Parathyroid adenoma (tissue), 2 donors: Measurements from ENCODE around the gene FXYD1.

Experiments used
- H2AFZ ChIP-seq: fragments of 300-600 bp; sonication (generic); one replicate; pipeline ENCODE4 v1.7.0; 2017; ENCODE audit warnings: antibody characterized with exemption, mild to moderate bottlenecking
- H3K27ac ChIP-seq: fragments of 300-600 bp; sonication (generic); one replicate; pipeline ENCODE4 v1.7.0; 2017
- H3K27me3 ChIP-seq: fragments of 300-600 bp; sonication (generic); one replicate; pipeline ENCODE4 v1.7.0; 2017; ENCODE audit warnings: low read length; ENCODE audit not compliant: control insufficient read depth, insufficient read depth
- H3K36me3 ChIP-seq: fragments of 300-600 bp; sonication (generic); one replicate; pipeline ENCODE4 v1.7.0; 2017; ENCODE audit warnings: low read length; ENCODE audit not compliant: control insufficient read depth, insufficient read depth
- H3K4me1 ChIP-seq: fragments of 300-600 bp; sonication (generic); one replicate; pipeline ENCODE4 v1.7.0; 2017; ENCODE audit warnings: control low read depth
- H3K4me2 ChIP-seq: fragments of 300-600 bp; sonication (generic); one replicate; pipeline ENCODE4 v1.7.0; 2017; ENCODE audit warnings: low read length
- H3K4me3 ChIP-seq: fragments of 300-600 bp; sonication (generic); one replicate; pipeline ENCODE4 v1.7.0; 2017; ENCODE audit warnings: low read depth, low read length
- H3K79me2 ChIP-seq: fragments of 300-600 bp; sonication (generic); one replicate; pipeline ENCODE4 v1.7.0; 2017; ENCODE audit warnings: control low read depth
- H3K9ac ChIP-seq: fragments of 300-600 bp; sonication (generic); one replicate; pipeline ENCODE4 v1.7.0; 2017; ENCODE audit warnings: mild to moderate bottlenecking
- H3K9me3 ChIP-seq: fragments of 300-600 bp; sonication (generic); one replicate; pipeline ENCODE4 v1.7.0; 2017; ENCODE audit warnings: low read length; ENCODE audit not compliant: control insufficient read depth
- CTCF ChIP-seq: fragments of 300-600 bp; sonication (generic); IDR thresholded peaks from one replicate; pipeline ENCODE4 v1.7.0; 2017; ENCODE audit warnings: antibody characterized with exemption, mild to moderate bottlenecking
- donor health status: primary hyperparathyroidism.

The FXYD1 gene

GRCh38 chr19:35133826-35134225 lies 4.8 kb upstream of the FXYD1 start:
- no peak overlapping the region for H3K4me2 ChIP-seq
- H3K4me3 ChIP-seq, result no peak overlapping the region
- H3K9ac ChIP-seq, result no peak overlapping the region

GRCh38 chr19:35134601-35135242 lies 3.9 kb upstream of the FXYD1 start, which contains the start of gene LGI4:
TSS of gene LGI4 (minus strand) at chr19:35135059. CDS start at chr19:35134680, 379 bp downstream.
- no peak within 1 kb of the TSS for H3K9ac ChIP-seq
- no peaks in the 10 kb centered on the region for H3K4me1 ChIP-seq
- H3K4me2 ChIP-seq, result no peak within 1 kb of the TSS
- H3K36me3 ChIP-seq, result no peaks in the 10 kb centered on the region
- no peak within 1 kb of the TSS for H2AFZ ChIP-seq
- no peak within 1 kb of the TSS for H3K27ac ChIP-seq
- no peak within 1 kb of the TSS for H3K4me3 ChIP-seq
- TF ChIP-seq CTCF, result no peak
- no peaks in the 10 kb centered on the region for H3K79me2 ChIP-seq
- H3K9me3 ChIP-seq, result no peaks in the 10 kb centered on the region
- no peaks in the 10 kb centered on the region for H3K27me3 ChIP-seq

More at GRCh38 chr19:35133826-35134225, 4.8 kb upstream of the FXYD1 start:
- no peak overlapping the region for H3K27ac ChIP-seq
- no peak for TF ChIP-seq CTCF
- H3K9me3 ChIP-seq, result no peaks in the 10 kb centered on the region
- no peaks in the 10 kb centered on the region for H3K79me2 ChIP-seq
- H2AFZ ChIP-seq, result no peak overlapping the region
- H3K36me3 ChIP-seq, result no peaks in the 10 kb centered on the region
- H3K4me1 ChIP-seq, result no peaks in the 10 kb centered on the region
- H3K27me3 ChIP-seq, result no peaks in the 10 kb centered on the region

DNA sequence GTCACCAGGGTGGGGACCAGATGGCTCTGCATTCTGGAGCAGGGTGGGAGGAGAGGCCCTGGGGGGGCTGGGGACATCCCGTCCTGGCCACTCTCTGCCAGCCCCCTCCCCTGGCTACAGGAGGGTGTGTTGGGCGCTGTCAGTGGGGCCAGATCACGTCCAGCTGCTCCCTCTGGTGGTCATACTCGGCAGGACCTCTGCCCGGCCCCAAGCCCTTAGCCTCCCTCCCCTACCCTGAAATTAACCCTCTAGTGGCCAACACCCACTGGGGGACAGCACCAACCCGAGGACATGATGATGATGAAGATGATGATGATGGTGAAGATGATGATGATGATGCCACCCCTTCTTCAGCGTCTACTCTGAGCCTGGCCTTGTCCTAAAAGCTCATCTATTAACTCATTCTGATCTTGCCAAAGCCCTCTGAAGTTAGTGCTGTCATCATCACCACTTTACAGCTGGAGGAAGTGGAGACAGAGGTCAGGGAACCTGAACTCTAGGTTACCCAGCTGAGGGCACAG lies 3.2 kb upstream of the FXYD1 start:
- TF ChIP-seq CTCF, result peak; percentile 83
- H3K4me2 ChIP-seq, result no peak overlapping the region
- no peaks in the 10 kb centered on the region for H3K4me1 ChIP-seq
- H3K9ac ChIP-seq, result no peak overlapping the region
- H3K9me3 ChIP-seq, result no peaks in the 10 kb centered on the region
- H3K27ac ChIP-seq, result no peak overlapping the region
- no peak overlapping the region for H3K4me3 ChIP-seq
- no peak overlapping the region for H2AFZ ChIP-seq
- H3K79me2 ChIP-seq, result no peaks in the 10 kb centered on the region
- no peaks in the 10 kb centered on the region for H3K36me3 ChIP-seq
- no peaks in the 10 kb centered on the region for H3K27me3 ChIP-seq

- no peak overlapping the region for H3K27ac ChIP-seq
Measured at GRCh38 chr19:35136231-35136630, 2.4 kb upstream of the FXYD1 start.

More at GRCh38 chr19:35136231-35136630, 2.4 kb upstream of the FXYD1 start:
- Histone ChIP-seq H3K4me3 (no peak overlapping the region), H3K9ac (no peak overlapping the region), H3K9me3 (no peaks in the 10 kb centered on the region), H3K36me3 (no peaks in the 10 kb centered on the region), H3K4me1 (no peaks in the 10 kb centered on the region), H3K4me2 (no peak overlapping the region), H3K27me3 (no peaks in the 10 kb centered on the region), H3K79me2 (no peaks in the 10 kb centered on the region), H2AFZ (no peak overlapping the region)
- TF ChIP-seq CTCF, result no peak
